Upper lobe of left lung (tissue), 6 donors: ENCODE results near the gene SETDB2. TPM values are rescaled to one million over a fixed set of nuclear protein-coding genes. Genes with fewer than 3 reads are reported as not detected.

ENCODE experiments used
- ATAC-seq, 2 donors: fragments of 200-7000 bp; cut with Tn5 transposase; one replicate each; pipeline ENCODE4 v1.9.1; 2022; ENCODE audit warnings: mild to moderate bottlenecking in 2 of 2, moderate library complexity in 2 of 2; ENCODE audit not compliant: low FRiP score in 2 of 2
- DNase-seq, 2 donors: peaks; one replicate each; pipeline ENCODE4 v3.0.0-alpha.2; 2019 to 2020
- H3K27ac ChIP-seq, 4 donors: fragments of 200-600 bp; sonication (generic); one replicate each; pipeline ENCODE4 v1.5.1; 2016 to 2019
- H3K27me3 ChIP-seq, 4 donors: fragments of 200-600 bp; sonication (generic); one replicate each; pipeline ENCODE4 v1.5.1; 2017 to 2019
- H3K36me3 ChIP-seq, 4 donors: fragments of 200-600 bp; sonication (generic); one replicate each; pipeline ENCODE4 v1.5.1; 2016 to 2019
- H3K4me1 ChIP-seq, 4 donors: fragments of 200-600 bp; sonication (generic); one replicate each; pipeline ENCODE4 v1.5.1; 2018 to 2019
- H3K4me3 ChIP-seq, 4 donors: fragments of 200-600 bp; sonication (generic); one replicate each; pipeline ENCODE4 v1.5.1; 2017 to 2019; ENCODE audit warnings: mild to moderate bottlenecking in 2 of 4, moderate library complexity in 1 of 4
- H3K9me3 ChIP-seq, 4 donors: fragments of 200-600 bp; sonication (generic); one replicate each; pipeline ENCODE4 v1.5.1; 2018 to 2019
- CTCF ChIP-seq, 6 experiments: fragments of 450-650 bp in 4 of 6; fragments of 200-600 bp in 2 of 6; sonication (generic) in 2 of 6; IDR thresholded peaks; one replicate each; pipeline ENCODE4 v1.5.1; 2016 to 2019; ENCODE audit warnings: antibody characterized with exemption in 6 of 6
- EP300 ChIP-seq, 4 donors: sonication (generic); formaldehyde crosslinking; IDR thresholded peaks; one replicate each; pipeline ENCODE4 v1.5.1; 2017; ENCODE audit warnings: antibody characterized with exemption in 4 of 4, control low read depth in 2 of 4
- POLR2A ChIP-seq, 4 donors: fragments of 450-650 bp; IDR thresholded peaks; one replicate each; pipeline ENCODE4 v1.5.1; 2016 to 2017; ENCODE audit warnings: antibody characterized with exemption in 4 of 4, mild to moderate bottlenecking in 2 of 4
- POLR2AphosphoS5 ChIP-seq, 2 donors: sonication (generic); formaldehyde crosslinking; IDR thresholded peaks; one replicate each; pipeline ENCODE4 v1.5.1; 2017; ENCODE audit warnings: antibody characterized with exemption in 2 of 2
- WGBS, 2 donors: methylation state at CpG; one replicate each; pipeline ENCODE4 v1.1.5; 2017 to 2018; 5-methylcytosine and 5-hydroxymethylcytosine counted together
- total RNA-seq, 6 donors: library from RNA; depleted of rRNA in 4 of 6; stranded (reverse); fragments of >200 nt in 4 of 6; gene quantifications; one replicate each; pipeline versions ENCODE4 v1.1.0 to v1.2.1, GENCODE V29; 2016 to 2021
- donor health status: DM: no; HTN: no; CAD: no; lungs with moderate emphysema.
- donor health status: DM: no; HTN: yes; CAD: no; lungs with severe emphysema.

The SETDB2 gene
- total RNA-seq, 6 donors from 2014 or later: 5.0 to 17.8 (median 14.1) TPM

DNA sequence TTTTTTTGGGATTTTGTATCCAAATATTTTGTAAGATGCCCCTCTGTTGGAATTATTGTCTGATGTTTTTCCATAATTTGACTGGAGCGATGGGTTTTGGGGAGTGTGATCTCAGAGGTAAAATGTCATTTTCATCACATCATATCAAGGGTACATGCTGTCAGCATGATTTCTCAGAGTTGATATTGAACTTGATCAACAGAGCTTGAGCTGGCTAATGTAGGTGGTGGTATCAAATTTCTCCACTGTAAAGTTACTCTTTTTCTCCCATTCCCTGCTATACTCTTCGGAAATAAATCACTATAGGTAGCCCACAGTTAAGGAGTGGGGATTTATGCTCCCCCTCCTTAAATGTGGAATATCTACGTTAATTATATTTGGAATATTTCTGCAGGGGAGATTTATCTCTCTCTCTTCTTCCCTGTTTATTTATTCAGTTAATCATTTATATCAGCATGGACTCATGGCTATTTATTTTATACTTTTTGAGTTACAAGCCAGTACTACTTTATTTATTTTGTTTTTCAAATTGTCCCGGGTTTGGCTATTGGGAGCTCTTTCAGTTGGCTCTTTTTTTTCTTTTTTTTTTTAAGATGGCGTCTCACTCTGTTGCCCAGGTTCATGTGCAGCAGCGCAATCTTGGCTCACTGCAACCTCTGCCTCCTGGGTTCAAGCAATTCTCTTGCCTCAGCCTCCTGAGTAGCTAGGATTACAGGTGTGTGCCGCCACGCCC, 8.8 kb downstream of the SETDB2 start:
- 93 to 95% methylated on average over 8 of the region's 8 CpGs for WGBS, 2 donors
- TF ChIP-seq EP300 (IDR thresholded peaks at IDR 0.05): no peak
- no peak for TF ChIP-seq CTCF (IDR thresholded peaks at IDR 0.05)
- TF ChIP-seq POLR2AphosphoS5 (IDR thresholded peaks at IDR 0.05): no peak
- no peak for TF ChIP-seq POLR2A (IDR thresholded peaks at IDR 0.05)
- DNase-seq (no peak), ATAC-seq (no peak)
- Histone ChIP-seq H3K27me3 (no peaks in the 10 kb centered on the region), H3K36me3 (peaks cover 0 to 6% (median 0%) of the 10 kb centered on the region in 4 donors), H3K27ac (no peak overlapping the region), H3K9me3 (no peaks in the 10 kb centered on the region), H3K4me3 (no peak overlapping the region), H3K4me1 (peaks cover 0 to 7% (median 3%) of the 10 kb centered on the region in 4 donors)

DNA sequence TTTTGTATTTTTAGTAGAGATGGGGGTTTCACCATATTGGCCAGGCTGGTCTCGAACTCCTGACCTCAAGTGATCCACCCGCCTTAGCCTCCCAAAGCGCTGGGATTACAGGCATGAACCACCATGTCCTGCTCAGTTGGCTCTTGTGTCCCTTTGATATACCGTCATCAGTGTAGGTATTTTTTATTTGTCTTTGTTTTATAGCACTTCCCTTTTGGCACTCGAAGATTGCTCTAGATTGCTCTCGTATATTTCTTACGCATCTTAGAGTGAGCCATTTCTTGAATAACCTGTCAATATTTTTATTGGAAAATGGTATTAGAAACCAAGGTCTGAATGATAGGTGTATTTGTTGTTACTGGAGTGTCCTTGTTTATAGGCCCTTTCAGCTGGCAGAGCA, 9.4 kb downstream of the SETDB2 start:
- DNase-seq: no peak
- TF ChIP-seq POLR2A (IDR thresholded peaks at IDR 0.05) (no peak), CTCF (IDR thresholded peaks at IDR 0.05) (no peak), EP300 (IDR thresholded peaks at IDR 0.05) (no peak), POLR2AphosphoS5 (IDR thresholded peaks at IDR 0.05) (no peak)
- Histone ChIP-seq H3K27ac (no peak overlapping the region), H3K27me3 (no peaks in the 10 kb centered on the region), H3K9me3 (no peaks in the 10 kb centered on the region), H3K4me1 (peaks cover 0 to 7% (median 2%) of the 10 kb centered on the region in 4 donors), H3K4me3 (no peak overlapping the region), H3K36me3 (peaks cover 0 to 6% (median 0%) of the 10 kb centered on the region in 4 donors)
- 88 to 97% methylated on average over 7 of the region's 7 CpGs for WGBS, 2 donors
- ATAC-seq: no peak

DNA sequence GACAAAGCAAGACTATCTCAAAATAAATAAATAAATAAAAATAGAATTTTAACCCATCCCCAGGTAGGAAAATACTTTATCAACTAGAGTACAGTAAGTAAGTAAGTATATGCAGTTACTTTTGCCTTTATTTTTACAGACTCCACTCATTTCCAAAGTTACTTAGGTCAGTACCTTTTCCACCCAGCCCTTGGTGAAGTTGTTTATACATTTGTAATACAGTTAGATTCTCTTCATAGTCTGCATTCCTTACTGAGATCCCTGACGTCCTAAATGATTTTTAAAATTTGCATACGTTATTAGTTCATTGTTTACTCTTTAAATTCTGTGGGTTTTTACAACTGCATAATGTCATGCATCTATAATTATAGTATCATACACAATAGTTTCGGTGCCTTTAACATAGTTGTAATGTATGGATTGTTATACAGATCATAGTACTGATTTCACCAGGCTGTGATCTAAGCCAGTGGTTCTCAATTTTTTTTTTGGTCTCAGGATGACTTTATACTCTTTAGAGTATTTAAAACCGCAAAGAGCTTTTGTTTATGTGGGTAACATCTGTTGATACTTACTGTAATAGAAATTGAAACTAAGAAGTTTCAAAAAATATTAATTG, 10.4 kb downstream of the SETDB2 start:
- 60% methylated on average over 4 of the region's 4 CpGs for WGBS, 2 donors

GRCh38 chr13:49455007-49455398, 10.9 kb downstream of the SETDB2 start:
- DNase-seq (no peak), ATAC-seq (no peak)
- Histone ChIP-seq H3K27ac (peak overlapping the region in 1 of 4 donors; percentile 14), H3K9me3 (no peaks in the 10 kb centered on the region), H3K27me3 (no peaks in the 10 kb centered on the region), H3K4me1 (peaks cover 0 to 7% (median 2%) of the 10 kb centered on the region in 4 donors), H3K4me3 (no peak overlapping the region), H3K36me3 (peaks cover 0 to 6% (median 0%) of the 10 kb centered on the region in 4 donors)
- no peak for TF ChIP-seq EP300 (IDR thresholded peaks at IDR 0.05)
- no peak for TF ChIP-seq CTCF (IDR thresholded peaks at IDR 0.05)
- no peak for TF ChIP-seq POLR2AphosphoS5 (IDR thresholded peaks at IDR 0.05)
- no peak for TF ChIP-seq POLR2A (IDR thresholded peaks at IDR 0.05)

More for the DNA sequence above, 10.4 kb downstream of the SETDB2 start:
- Histone ChIP-seq H3K4me3 (no peak overlapping the region), H3K9me3 (no peaks in the 10 kb centered on the region), H3K27ac (no peak overlapping the region), H3K4me1 (peaks cover 0 to 7% (median 2%) of the 10 kb centered on the region in 4 donors), H3K36me3 (peaks cover 0 to 6% (median 0%) of the 10 kb centered on the region in 4 donors), H3K27me3 (no peaks in the 10 kb centered on the region)
- TF ChIP-seq CTCF (IDR thresholded peaks at IDR 0.05): no peak
- no peak for TF ChIP-seq POLR2A (IDR thresholded peaks at IDR 0.05)
- TF ChIP-seq EP300 (IDR thresholded peaks at IDR 0.05): no peak
- no peak for TF ChIP-seq POLR2AphosphoS5 (IDR thresholded peaks at IDR 0.05)
- ATAC-seq (no peak), DNase-seq (no peak)
